Natural killer cell (primary cell): ENCODE measurements around the gene GPC5. TPM values are rescaled to one million over a fixed set of nuclear protein-coding genes. Genes with fewer than 3 reads are reported as not detected.

Experiments
- ATAC-seq, 3 donors: fragments of 150-1000 bp in 2 of 3; fragments of 200-7000 bp in 1 of 3; cut with Tn5 transposase; 1 replicate in 1 of 3; 2 replicates in 2 of 3; pipeline ENCODE4 v1.10.0; 2021; ENCODE audit warnings: mild to moderate bottlenecking in 2 of 3, moderate library complexity in 2 of 3
- DNase-seq, 2 donors: peaks; one replicate each; pipeline versions ENCODE4 v3.0.0 to v3.0.0-alpha.2; 2013 to 2021; ENCODE audit warnings: mixed read lengths in 1 of 2
- H3K27ac ChIP-seq: one replicate; pipeline ENCODE4 v1.5.1; 2013; ENCODE audit warnings: mild to moderate bottlenecking, low read length
- H3K27me3 ChIP-seq: one replicate; pipeline ENCODE4 v1.6.1; 2013; ENCODE audit warnings: low read length; ENCODE audit not compliant: control insufficient read depth, insufficient read depth
- H3K36me3 ChIP-seq: one replicate; pipeline ENCODE4 v1.6.1; 2013; ENCODE audit warnings: low read length; ENCODE audit not compliant: control insufficient read depth, insufficient read depth
- H3K4me1 ChIP-seq: one replicate; pipeline ENCODE4 v1.6.1; 2013; ENCODE audit warnings: low read length; ENCODE audit not compliant: control insufficient read depth, insufficient read depth
- H3K4me3 ChIP-seq: one replicate; pipeline ENCODE4 v1.5.1; 2013; ENCODE audit warnings: low read length
- H3K9me3 ChIP-seq: one replicate; pipeline ENCODE4 v1.6.1; 2013; ENCODE audit warnings: low read length; ENCODE audit not compliant: control insufficient read depth, insufficient read depth
- H3K27ac Mint-ChIP-seq, 2 donors: one replicate each; pipeline ENCODE4 v1.8.0; 2022; ENCODE audit warnings: mild to moderate bottlenecking in 2 of 2, mixed read lengths in 2 of 2, moderate library complexity in 1 of 2
- H3K27me3 Mint-ChIP-seq, 2 donors: one replicate each; pipeline ENCODE4 v1.8.0; 2022; ENCODE audit warnings: low read depth in 2 of 2, mixed read lengths in 2 of 2
- H3K36me3 Mint-ChIP-seq: one replicate; pipeline ENCODE4 v1.8.0; 2022; ENCODE audit warnings: mixed read lengths
- H3K4me1 Mint-ChIP-seq, 2 donors: one replicate each; pipeline ENCODE4 v1.8.0; 2022; ENCODE audit warnings: mixed read lengths in 2 of 2
- H3K4me3 Mint-ChIP-seq: one replicate; pipeline ENCODE4 v1.8.0; 2022; ENCODE audit warnings: mild to moderate bottlenecking, moderate library complexity, mixed read lengths
- H3K9me3 Mint-ChIP-seq, 2 donors: one replicate each; pipeline ENCODE4 v1.8.0; 2022; ENCODE audit warnings: mixed read lengths in 2 of 2
- WGBS: methylation state at CpG from one replicate; pipeline ENCODE4 v1.1.7; 2013; ENCODE audit warnings: missing lambda C conversion rate; ENCODE audit not compliant: insufficient coverage; 5-methylcytosine and 5-hydroxymethylcytosine counted together
- intact Hi-C: fragments of 100-400 bp; cut with micrococcal nuclease; formaldehyde crosslinking; loops from one replicate; pipeline ENCODE4 v1.14.2; 2022
- total RNA-seq, 4 donors: library from RNA; stranded (reverse); fragments of 120-200 nt in 1 of 4; gene quantifications; one replicate each; pipeline versions ENCODE4 v1.2.3 to v1.2.4, GENCODE V29; 2013 to 2022
- TF ChIP-seq, protein P1 (sequence below): fragments of 200-600 bp; IDR thresholded peaks from one replicate; pipeline ENCODE4 v1.8.0; 2022; ENCODE audit warnings: antibody characterized with exemption

Gene GPC5
- total RNA-seq, 3 donors from 2014 or later (not counting 1 experiment from before 2014, with no cell fraction given): not detected

DNA sequence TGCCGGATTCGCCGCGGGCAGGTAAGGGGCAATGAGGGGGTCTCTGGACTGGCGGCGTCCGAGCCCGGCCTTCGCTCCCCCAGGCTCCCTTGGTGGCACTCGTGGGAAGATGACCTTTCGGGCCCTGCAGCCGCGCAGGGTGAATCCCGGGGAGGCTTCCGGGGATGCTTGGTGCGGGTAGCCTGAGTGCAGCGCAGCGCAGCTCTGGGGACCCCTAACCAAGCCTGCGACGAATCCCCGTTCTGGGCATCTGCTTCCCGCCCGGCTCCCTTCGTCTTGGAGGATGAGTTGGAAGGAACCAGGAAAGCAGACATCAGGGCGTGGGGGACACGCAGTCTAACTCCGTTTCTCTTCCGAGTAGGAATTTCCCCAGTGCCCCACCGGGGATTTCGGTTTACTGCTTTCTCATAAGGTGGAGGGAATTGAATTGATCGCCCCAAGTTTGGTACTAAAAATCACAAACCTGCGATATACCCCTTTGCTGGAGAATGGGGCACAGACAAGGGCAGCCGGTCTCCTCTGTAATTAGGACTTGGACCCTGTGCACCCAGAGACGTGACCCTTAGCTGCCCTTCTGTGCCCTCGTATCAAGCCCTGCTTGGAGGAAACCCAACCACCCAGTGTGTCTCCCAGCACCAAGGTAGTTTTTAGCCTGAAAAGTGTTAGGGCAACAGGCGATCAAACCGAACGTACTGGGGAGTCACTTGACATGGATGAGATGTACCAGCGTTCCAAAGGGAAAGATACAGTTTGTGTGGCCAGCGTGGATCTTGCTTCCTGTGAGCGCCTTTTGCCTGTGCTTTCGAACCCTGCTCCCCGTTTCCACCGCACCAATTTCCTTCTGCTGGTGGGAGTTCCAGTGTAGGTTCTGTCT lies 1.0 kb downstream of the GPC5 start:
- peaks cover 8 to 38% of the 10 kb centered on the region in 2 donors for H3K27me3 Mint-ChIP-seq
- Histone ChIP-seq H3K9me3 (no peaks in the 10 kb centered on the region), H3K27me3 (peaks cover 26% of the 10 kb centered on the region), H3K27ac (no peak overlapping the region), H3K4me1 (peaks cover 14% of the 10 kb centered on the region), H3K4me3 (peak overlapping the region; percentile 45), H3K36me3 (no peaks in the 10 kb centered on the region)
- ATAC-seq (no peak), DNase-seq (peak in 1 of 2 donors; percentile 43)
- WGBS: 22% methylated on average over 44 of the region's 44 CpGs
- peaks cover 7 to 18% of the 10 kb centered on the region in 2 donors for H3K4me1 Mint-ChIP-seq
- peak overlapping the region; percentile 86 for H3K4me3 Mint-ChIP-seq
- TF ChIP-seq, protein P1, sequence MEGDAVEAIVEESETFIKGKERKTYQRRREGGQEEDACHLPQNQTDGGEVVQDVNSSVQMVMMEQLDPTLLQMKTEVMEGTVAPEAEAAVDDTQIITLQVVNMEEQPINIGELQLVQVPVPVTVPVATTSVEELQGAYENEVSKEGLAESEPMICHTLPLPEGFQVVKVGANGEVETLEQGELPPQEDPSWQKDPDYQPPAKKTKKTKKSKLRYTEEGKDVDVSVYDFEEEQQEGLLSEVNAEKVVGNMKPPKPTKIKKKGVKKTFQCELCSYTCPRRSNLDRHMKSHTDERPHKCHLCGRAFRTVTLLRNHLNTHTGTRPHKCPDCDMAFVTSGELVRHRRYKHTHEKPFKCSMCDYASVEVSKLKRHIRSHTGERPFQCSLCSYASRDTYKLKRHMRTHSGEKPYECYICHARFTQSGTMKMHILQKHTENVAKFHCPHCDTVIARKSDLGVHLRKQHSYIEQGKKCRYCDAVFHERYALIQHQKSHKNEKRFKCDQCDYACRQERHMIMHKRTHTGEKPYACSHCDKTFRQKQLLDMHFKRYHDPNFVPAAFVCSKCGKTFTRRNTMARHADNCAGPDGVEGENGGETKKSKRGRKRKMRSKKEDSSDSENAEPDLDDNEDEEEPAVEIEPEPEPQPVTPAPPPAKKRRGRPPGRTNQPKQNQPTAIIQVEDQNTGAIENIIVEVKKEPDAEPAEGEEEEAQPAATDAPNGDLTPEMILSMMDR: no peak
- H3K9me3 Mint-ChIP-seq: no peaks in the 10 kb centered on the region
- H3K36me3 Mint-ChIP-seq: no peaks in the 10 kb centered on the region
- no peak overlapping the region for H3K27ac Mint-ChIP-seq
- intact Hi-C loops: no loop called here

DNA sequence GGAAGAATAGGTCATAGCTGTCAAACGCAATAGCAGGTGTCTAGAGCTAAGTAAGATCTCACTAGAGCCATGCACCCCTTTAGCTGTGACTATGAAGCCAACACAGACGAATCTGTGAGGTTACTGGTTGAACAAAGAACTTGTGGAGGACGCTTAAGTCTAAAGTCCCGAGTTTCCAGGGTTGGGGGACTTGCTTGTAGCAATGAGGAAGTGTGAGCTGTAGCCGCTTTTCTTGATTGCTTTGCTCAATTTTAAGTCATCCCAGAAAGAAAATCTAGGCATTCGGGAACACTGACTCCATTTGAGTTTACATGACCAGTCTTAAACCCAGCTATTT lies 1.6 kb downstream of the GPC5 start:
- H3K4me1 ChIP-seq: peaks cover 14% of the 10 kb centered on the region
- 44% methylated on average over 6 of the region's 6 CpGs for WGBS
- DNase-seq (peak in 1 of 2 donors; percentile 22), ATAC-seq (no peak)
- no peak overlapping the region for H3K27ac Mint-ChIP-seq
- H3K4me1 Mint-ChIP-seq: peaks cover 7 to 18% of the 10 kb centered on the region in 2 donors
- H3K4me3 ChIP-seq: no peak overlapping the region
- intact Hi-C loops: no loop called here
- H3K4me3 Mint-ChIP-seq: peak overlapping the region; percentile 68
- H3K9me3 ChIP-seq: no peaks in the 10 kb centered on the region
- H3K27me3 Mint-ChIP-seq: peaks cover 2 to 32% of the 10 kb centered on the region in 2 donors
- H3K27me3 ChIP-seq: peaks cover 20% of the 10 kb centered on the region
- no peaks in the 10 kb centered on the region for H3K36me3 Mint-ChIP-seq
- TF ChIP-seq, protein P1: no peak
- no peaks in the 10 kb centered on the region for H3K9me3 Mint-ChIP-seq
- no peaks in the 10 kb centered on the region for H3K36me3 ChIP-seq
- no peak overlapping the region for H3K27ac ChIP-seq

DNA sequence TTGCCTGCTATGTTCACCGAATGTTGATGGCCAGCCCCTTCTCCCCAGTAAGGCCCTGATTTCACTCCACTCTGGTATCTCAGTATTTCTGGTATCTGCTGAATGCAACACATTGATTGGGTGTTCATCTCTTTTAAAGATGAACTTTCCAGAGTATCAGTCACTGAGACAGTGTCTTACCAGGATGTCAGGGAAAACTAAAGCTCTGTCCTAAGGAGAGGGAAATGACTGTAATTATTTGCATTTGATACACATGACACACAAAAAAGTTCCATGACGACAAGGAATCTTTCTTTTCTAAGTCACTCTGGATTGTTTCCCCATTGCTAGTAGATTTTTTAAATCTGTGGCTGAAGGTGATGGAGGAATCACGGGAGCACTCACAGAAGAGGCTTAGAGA lies 2.2 kb downstream of the GPC5 start:
- TF ChIP-seq, protein P1: no peak
- intact Hi-C loops: no loop called here
- DNase-seq: no peak
- Mint-ChIP-seq H3K4me1 (peaks cover 7 to 18% of the 10 kb centered on the region in 2 donors), H3K27me3 (peaks cover 0 to 25% of the 10 kb centered on the region in 2 donors), H3K9me3 (no peaks in the 10 kb centered on the region), H3K36me3 (no peaks in the 10 kb centered on the region), H3K27ac (no peak overlapping the region), H3K4me3 (no peak overlapping the region)
- Histone ChIP-seq H3K4me3 (no peak overlapping the region), H3K27ac (no peak overlapping the region), H3K36me3 (no peaks in the 10 kb centered on the region), H3K9me3 (no peaks in the 10 kb centered on the region), H3K27me3 (peaks cover 16% of the 10 kb centered on the region), H3K4me1 (peaks cover 14% of the 10 kb centered on the region)
- WGBS: 100% methylated on average over 1 of the region's 3 CpGs
- no peak for ATAC-seq
